ENCODE measurements around the gene C1QTNF5. TPM values are rescaled to one million over a fixed set of nuclear protein-coding genes. Genes with fewer than 3 reads are reported as not detected.

Gene C1QTNF5
- total and polyA plus RNA-seq, 2 of the 8 experiments (the other 6 are each of a cell fraction or from before 2014, with no cell fraction given) = 2.2 to 2.7 TPM

DNA sequence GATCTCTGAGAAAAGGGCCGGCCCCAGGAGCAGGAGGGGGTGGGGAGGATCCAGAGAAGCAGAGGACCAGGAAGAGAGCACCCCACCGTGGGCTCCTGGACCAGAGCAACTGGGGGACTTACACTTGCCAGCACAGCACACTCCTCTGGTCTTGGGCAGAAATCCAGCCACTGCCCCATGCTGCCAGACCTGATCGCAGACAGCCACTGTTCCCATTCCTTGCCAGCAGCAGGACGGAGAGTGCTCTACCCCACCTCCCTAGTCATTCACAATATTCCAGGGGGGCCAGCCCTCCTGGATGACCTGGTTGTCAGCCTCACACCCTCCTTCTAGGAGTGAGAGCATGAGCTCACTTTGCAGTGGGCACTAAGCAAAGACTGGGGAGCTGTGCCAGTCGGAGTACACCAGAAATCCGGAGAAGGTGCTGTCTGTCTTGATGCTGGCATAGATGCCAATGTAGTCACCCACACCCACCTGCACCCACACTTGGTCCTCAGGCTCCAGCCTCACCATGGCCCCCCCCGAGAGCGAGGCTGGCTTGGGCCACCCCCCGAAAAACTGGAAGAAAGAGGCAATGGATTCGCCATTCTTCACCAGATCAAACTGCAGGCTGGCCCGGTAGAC lies 1.6 kb downstream of the C1QTNF5 start (continued):
- TF ChIP-seq EGR1 (IDR thresholded peaks at IDR 0.05; ENCODE audit: borderline replicate concordance, low read depth, low read length) (no peak), SAP30 (IDR thresholded peaks at IDR 0.05; ENCODE audit: insufficient read depth, insufficient replicate concordance, low read length) (no peak), NANOG (IDR thresholded peaks at IDR 0.05; ENCODE audit: insufficient read depth, low read depth, low read length, poor library complexity, severe bottlenecking) (no peak), MAFK (IDR thresholded peaks at IDR 0.05; ENCODE audit: low read depth, low read length) (no peak), EP300 (IDR thresholded peaks at IDR 0.05; ENCODE audit: borderline replicate concordance in 1 of 2, low read depth in 2 of 2, low read length in 2 of 2) (no peak), CBX8 (IDR thresholded peaks at IDR 0.05; ENCODE audit: borderline replicate concordance, low read depth, low read length) (no peak)
- TF ChIP-seq, protein P1, sequence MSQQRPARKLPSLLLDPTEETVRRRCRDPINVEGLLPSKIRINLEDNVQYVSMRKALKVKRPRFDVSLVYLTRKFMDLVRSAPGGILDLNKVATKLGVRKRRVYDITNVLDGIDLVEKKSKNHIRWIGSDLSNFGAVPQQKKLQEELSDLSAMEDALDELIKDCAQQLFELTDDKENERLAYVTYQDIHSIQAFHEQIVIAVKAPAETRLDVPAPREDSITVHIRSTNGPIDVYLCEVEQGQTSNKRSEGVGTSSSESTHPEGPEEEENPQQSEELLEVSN (IDR thresholded peaks at IDR 0.05) = no peak

All from H1 (cell line).